ENCODE results near the gene CDYL.
"Not testable (repeated sequence)": the region's sequence is repeated elsewhere in the genome, so short reads cannot be mapped to it uniquely, and the experiment has no call there.

Gene CDYL

GRCh38 chr6:4805553-4806336 lies 29.5 kb downstream of the CDYL start:
- peak; percentile 39 for DNase-seq

- no peak for DNase-seq
These were observed 30.1 kb downstream of the CDYL start for GRCh38 chr6:4806337-4806725.

- DNase-seq, result no peak
These were observed 30.6 kb downstream of the CDYL start for GRCh38 chr6:4806791-4807190.

- no peak for DNase-seq
These were observed 32.2 kb downstream of the CDYL start for GRCh38 chr6:4808396-4808795.

- DNase-seq, result no peak
These were observed 34.1 kb downstream of the CDYL start for GRCh38 chr6:4809999-4810918.

GRCh38 chr6:4812068-4812467 lies 35.9 kb downstream of the CDYL start:
- no peak for DNase-seq

GRCh38 chr6:4813055-4813454 lies 36.9 kb downstream of the CDYL start:
- DNase-seq, result no peak

- no peak for DNase-seq
These were observed 38.0 kb downstream of the CDYL start for GRCh38 chr6:4814212-4814611.

GRCh38 chr6:4814987-4815386 lies 38.8 kb downstream of the CDYL start:
- no peak for DNase-seq

GRCh38 chr6:4815584-4815983 lies 39.4 kb downstream of the CDYL start:
- DNase-seq, result no peak

- no peak for DNase-seq
These were observed 40.7 kb downstream of the CDYL start for GRCh38 chr6:4816904-4817303.

- no peak for DNase-seq
These were observed 41.3 kb downstream of the CDYL start for GRCh38 chr6:4817551-4817950.

GRCh38 chr6:4818272-4818938 lies 42.2 kb downstream of the CDYL start:
- DNase-seq, result no peak

- no peak for DNase-seq
These were observed 43.6 kb downstream of the CDYL start for GRCh38 chr6:4819706-4820283.

GRCh38 chr6:4820704-4821276 lies 44.6 kb downstream of the CDYL start:
- DNase-seq, result no peak

GRCh38 chr6:4822476-4822875 lies 46.3 kb downstream of the CDYL start:
- no peak for DNase-seq

- DNase-seq, result no peak
These were observed 52.0 kb downstream of the CDYL start for GRCh38 chr6:4828187-4828698.

- no peak for DNase-seq
These were observed 52.9 kb downstream of the CDYL start for GRCh38 chr6:4829089-4829488.

- not testable (repeated sequence) for DNase-seq
These were observed 59.3 kb downstream of the CDYL start for GRCh38 chr6:4835540-4835939.

GRCh38 chr6:4840169-4840568 lies 64.0 kb downstream of the CDYL start:
- no peak for DNase-seq

GRCh38 chr6:4844108-4844507 lies 67.9 kb downstream of the CDYL start:
- no peak for DNase-seq

GRCh38 chr6:4846387-4846786 lies 70.2 kb downstream of the CDYL start:
- DNase-seq, result no peak

Measured in CD4-positive, alpha-beta T cell treated with Interleukin-6 for 4 hours (primary cell).